ENCODE data around the gene TSHZ2.
"Not testable (repeated sequence)": the region's sequence is repeated elsewhere in the genome, so short reads cannot be mapped to it uniquely, and the experiment has no call there.

TSHZ2 gene

GRCh38 chr20:53088786-53089185 lies 116.6 kb downstream of the TSHZ2 start:
- DNase-seq, result no peak

GRCh38 chr20:53089851-53090250 lies 117.7 kb downstream of the TSHZ2 start:
- DNase-seq, result not testable (repeated sequence)

- DNase-seq, result no peak
Observed at GRCh38 chr20:53091789-53092188, 119.6 kb downstream of the TSHZ2 start.

- no peak for DNase-seq
Observed at GRCh38 chr20:53092772-53093300, 120.7 kb downstream of the TSHZ2 start.

- DNase-seq, result no peak
Observed at GRCh38 chr20:53097371-53097770, 125.2 kb downstream of the TSHZ2 start.

GRCh38 chr20:53097791-53098190 lies 125.6 kb downstream of the TSHZ2 start:
- no peak for DNase-seq

- DNase-seq, result no peak
Observed at GRCh38 chr20:53098621-53099020, 126.5 kb downstream of the TSHZ2 start.

GRCh38 chr20:53099856-53100255 lies 127.7 kb downstream of the TSHZ2 start:
- no peak for DNase-seq

- DNase-seq, result no peak
Observed at GRCh38 chr20:53100476-53100911, 128.3 kb downstream of the TSHZ2 start.

GRCh38 chr20:53101992-53102760 lies 130.0 kb downstream of the TSHZ2 start:
- no peak for DNase-seq

- DNase-seq, result no peak
Observed at GRCh38 chr20:53103124-53103523, 131.0 kb downstream of the TSHZ2 start.

- DNase-seq, result no peak
Observed at GRCh38 chr20:53104884-53105283, 132.7 kb downstream of the TSHZ2 start.

- no peak for DNase-seq
Observed at GRCh38 chr20:53116733-53117132, 144.6 kb downstream of the TSHZ2 start.

- no peak for DNase-seq
Observed at GRCh38 chr20:53122853-53123252, 150.7 kb downstream of the TSHZ2 start.

GRCh38 chr20:53124075-53124551 lies 152.0 kb downstream of the TSHZ2 start:
- no peak for DNase-seq

GRCh38 chr20:53124803-53125202 lies 152.6 kb downstream of the TSHZ2 start:
- no peak for DNase-seq

GRCh38 chr20:53126185-53126584 lies 154.0 kb downstream of the TSHZ2 start:
- DNase-seq, result no peak

- no peak for DNase-seq
Observed at GRCh38 chr20:53127027-53127426, 154.9 kb downstream of the TSHZ2 start.

- no peak for DNase-seq
Observed at GRCh38 chr20:53128004-53128403, 155.8 kb downstream of the TSHZ2 start.

- no peak for DNase-seq
Observed at GRCh38 chr20:53129563-53129962, 157.4 kb downstream of the TSHZ2 start.

- DNase-seq, result no peak
Observed at GRCh38 chr20:53130795-53131194, 158.6 kb downstream of the TSHZ2 start.

GRCh38 chr20:53133125-53133524 lies 161.0 kb downstream of the TSHZ2 start:
- DNase-seq, result no peak

- no peak for DNase-seq
Observed at GRCh38 chr20:53133628-53134027, 161.5 kb downstream of the TSHZ2 start.

GRCh38 chr20:53136473-53136872 lies 164.3 kb downstream of the TSHZ2 start:
- no peak for DNase-seq

Measured in hematopoietic multipotent progenitor cell treated with erythropoietin and hydrocortisone succinate and interleukin-3 and kit ligand, for 8 days (in vitro differentiated cells).